HG03575 (cell line): ENCODE measurements around the gene ABCD1.

Source experiments
- ATAC-seq: cut with Tn5 transposase; IDR thresholded peaks from one replicate; pipeline ENCODE4 v1.9.1; 2021; ENCODE audit not compliant: unreplicated experiment, insufficient number of reproducible peaks, low FRiP score; ENCODE audit errors: extremely low read depth

The ABCD1 gene

DNA sequence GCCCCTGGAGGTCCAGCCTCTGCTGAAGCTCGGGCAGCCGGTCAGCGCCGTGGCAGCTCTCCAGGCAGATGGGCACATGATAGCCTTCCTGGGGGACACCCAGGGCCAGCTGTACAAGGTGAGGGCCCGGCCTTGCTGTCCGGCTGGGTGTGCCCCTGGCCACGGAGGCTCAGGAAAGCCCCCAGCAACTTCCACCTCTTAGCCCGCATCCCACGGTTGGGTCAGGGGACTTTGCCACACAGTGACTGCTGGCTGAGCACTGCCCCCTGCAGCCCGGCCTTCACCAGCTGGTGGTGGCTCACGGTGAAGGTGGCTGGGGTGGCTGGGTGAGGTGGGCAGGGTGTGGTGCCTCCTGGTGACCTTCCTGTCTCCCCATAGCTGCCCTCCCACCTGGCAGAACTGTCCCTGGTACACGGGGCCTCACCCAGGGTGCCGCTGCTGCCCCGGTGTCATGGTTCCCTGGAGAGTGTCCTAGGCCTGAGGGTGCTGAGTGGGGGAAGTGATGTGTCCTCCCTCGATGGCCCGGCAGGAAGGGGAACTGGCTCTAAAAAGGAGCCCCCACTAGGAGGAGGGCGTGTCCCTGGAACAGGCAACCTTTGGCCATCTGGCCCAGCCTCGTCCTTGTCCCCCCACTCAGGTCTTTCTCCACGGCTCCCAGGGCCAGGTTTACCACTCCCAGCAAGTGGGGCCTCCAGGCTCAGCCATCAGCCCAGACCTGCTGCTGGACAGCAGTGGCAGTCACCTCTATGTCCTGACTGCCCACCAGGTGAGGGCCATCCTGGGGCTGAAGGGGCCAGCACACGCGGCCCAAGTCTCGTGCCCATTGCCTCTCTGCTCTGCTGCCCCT lies 43.9 kb downstream of the ABCD1 start:
- no peak for ATAC-seq

- no peak for ATAC-seq
These were observed 44.7 kb downstream of the ABCD1 start for GRCh38 chrX:153769158-153769864.

DNA sequence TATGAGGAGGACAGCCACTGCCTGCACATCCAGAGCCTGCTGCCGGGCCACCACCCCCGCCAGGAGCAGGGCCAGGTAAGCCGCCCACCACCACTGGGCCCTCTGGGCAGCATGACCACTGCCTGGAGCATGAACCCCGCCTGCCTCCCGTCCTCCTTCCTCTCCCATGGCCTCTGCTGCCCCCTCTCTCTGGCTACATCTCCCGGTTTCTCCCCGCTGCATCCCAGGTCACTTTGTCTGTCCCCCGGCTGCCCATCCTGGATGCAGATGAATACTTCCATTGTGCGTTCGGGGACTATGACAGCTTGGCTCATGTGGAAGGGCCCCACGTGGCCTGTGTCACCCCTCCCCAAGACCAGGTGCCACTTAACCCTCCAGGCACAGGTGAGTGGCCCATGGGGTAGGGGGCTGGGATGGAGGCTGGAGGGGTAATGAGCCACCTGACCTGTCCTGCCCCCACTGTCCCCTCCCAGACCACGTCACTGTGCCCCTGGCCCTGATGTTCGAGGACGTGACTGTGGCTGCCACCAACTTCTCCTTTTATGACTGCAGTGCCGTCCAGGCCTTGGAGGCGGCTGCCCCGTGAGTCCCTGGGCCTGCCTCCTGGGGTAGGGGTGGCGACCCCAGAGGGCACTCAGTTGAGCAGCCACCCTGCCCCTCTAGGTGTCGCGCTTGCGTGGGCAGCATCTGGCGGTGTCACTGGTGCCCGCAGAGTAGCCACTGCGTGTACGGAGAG lies 45.4 kb downstream of the ABCD1 start:
- ATAC-seq, result no peak

- ATAC-seq, result no peak
These were observed 46.2 kb downstream of the ABCD1 start for GRCh38 chrX:153770601-153771414.

- no peak for ATAC-seq
These were observed 47.0 kb downstream of the ABCD1 start for GRCh38 chrX:153771415-153772315.

DNA sequence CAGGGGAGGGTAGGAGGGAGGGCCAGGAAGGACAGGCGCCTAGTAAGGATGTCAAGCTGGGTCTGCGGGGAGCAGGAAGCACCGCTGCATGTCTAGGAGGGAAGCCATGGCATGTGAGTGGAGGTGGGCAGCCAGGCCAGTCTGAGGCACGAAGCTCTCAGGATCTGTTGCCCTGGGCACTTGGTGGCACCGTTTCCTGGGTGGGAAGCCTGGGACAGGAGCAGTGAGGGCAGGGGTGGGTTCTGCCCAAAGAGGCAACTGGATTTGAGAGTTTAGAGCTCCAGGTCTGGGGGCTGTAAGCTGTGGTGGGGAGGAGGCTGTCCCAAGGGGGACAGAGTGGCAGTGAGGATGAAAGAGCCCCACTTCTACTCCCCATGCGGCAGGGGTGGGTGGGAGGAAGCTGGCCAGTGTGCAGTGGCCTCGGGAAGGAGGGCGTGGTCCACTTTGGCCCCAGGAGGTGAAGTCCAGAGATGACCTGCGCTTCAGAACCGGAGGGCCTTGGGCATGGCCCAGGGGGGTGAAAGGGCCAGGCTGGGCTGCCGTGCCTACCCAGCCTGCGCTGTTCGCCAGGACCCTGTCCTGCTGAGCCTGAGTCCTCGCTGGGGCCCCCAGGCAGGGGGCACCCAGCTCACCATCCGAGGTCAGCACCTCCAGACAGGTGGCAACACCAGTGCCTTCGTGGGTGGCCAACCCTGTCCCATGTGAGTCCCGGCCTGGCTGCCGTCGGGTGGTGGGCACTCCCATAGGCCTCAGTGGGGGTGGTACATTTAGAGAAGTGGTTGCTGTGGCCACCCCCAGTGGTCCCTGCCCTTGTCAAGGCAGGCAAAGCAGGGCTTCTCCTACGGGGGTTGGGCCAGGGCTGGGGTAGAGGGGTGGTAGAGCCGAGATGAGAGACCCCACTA lies 47.9 kb downstream of the ABCD1 start:
- no peak for ATAC-seq

DNA sequence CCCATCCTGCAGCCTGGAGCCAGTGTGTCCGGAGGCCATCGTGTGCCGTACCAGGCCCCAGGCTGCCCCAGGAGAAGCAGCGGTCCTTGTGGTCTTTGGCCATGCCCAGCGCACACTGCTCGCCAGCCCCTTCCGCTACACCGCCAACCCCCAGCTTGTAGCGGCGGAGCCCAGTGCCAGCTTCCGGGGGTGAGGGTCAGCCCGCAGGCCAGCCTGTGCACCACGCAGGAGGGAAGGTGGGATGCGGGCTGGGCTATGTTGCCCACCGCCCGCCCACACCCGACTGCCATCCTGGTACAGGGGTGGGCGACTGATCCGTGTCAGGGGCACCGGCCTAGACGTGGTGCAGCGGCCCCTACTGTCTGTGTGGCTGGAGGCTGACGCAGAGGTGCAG lies 48.6 kb downstream of the ABCD1 start:
- no peak for ATAC-seq

DNA sequence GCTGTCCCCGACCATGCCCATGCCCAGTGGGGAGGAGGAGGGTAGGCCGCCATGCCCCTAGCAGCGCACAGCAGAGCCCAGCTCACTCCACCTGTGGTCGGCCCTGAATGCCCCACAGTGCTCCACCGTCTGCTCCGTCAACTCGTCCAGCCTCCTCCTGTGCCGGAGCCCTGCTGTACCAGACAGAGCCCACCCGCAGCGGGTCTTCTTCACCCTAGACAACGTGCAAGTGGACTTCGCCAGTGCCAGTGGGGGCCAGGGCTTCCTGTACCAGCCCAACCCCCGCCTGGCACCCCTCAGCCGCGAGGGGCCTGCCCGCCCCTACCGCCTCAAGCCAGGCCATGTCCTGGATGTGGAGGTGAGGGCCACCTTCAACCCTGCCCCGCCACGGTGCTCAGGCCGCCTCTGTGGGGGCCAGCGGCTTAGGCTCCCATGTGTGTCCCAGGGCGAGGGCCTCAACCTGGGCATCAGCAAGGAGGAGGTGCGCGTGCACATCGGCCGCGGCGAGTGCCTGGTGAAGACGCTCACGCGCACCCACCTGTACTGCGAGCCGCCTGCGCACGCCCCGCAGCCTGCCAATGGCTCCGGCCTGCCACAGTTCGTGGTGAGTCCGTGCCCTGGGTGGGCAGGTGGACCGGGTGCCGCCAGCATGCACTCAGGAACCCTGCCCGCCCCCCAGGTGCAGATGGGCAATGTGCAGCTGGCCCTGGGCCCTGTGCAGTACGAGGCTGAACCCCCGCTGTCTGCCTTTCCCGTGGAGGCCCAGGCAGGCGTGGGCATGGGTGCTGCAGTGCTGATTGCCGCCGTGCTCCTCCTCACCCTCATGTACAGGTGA lies 49.3 kb downstream of the ABCD1 start:
- no peak for ATAC-seq

DNA sequence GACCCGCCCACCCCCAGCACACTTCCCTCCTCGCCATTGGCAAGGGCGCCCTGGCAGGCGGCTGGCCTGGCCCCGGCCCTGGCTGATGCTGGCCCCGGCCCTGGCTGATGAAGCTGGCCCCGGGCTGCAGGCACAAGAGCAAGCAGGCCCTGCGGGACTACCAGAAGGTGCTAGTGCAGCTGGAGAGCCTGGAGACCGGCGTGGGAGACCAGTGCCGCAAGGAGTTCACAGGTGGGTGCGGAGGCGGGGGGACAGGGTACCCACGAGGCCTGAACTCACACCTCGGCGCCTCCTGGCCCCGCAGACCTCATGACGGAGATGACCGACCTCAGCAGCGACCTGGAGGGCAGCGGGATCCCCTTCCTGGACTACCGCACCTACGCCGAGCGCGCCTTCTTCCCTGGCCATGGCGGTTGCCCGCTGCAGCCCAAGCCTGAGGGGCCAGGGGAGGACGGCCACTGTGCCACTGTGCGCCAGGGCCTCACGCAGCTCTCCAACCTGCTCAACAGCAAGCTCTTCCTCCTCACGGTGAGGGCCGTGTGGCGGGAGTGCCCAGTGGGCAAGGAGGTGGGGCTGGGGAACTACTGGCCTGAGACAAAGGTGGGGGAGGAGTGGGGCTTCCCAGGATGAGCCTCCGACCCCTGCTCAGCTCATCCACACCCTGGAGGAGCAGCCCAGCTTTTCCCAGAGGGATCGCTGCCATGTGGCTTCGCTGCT lies 50.1 kb downstream of the ABCD1 start:
- no peak for ATAC-seq

GRCh38 chrX:153775293-153776119 lies 50.9 kb downstream of the ABCD1 start:
- no peak for ATAC-seq

DNA sequence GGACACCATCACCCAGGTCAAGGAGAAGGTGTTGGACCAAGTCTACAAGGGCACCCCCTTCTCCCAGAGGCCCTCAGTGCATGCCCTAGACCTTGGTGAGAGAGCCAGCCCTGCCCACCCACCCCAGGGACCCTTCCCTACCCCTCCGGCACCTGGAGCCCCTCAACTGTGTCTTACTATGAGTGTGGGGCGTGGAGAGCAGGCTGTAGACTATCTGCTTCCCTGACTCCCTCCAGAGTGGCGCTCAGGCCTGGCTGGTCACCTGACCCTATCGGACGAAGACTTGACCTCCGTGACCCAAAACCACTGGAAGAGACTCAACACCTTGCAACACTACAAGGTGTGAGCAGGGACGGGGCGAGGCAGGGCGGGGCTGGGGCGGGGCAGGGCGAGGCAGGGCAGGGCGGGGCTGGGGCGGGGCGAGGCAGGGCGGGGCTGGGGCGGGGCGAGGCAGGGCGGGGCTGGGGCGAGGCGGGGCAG lies 51.5 kb downstream of the ABCD1 start:
- no peak for ATAC-seq

DNA sequence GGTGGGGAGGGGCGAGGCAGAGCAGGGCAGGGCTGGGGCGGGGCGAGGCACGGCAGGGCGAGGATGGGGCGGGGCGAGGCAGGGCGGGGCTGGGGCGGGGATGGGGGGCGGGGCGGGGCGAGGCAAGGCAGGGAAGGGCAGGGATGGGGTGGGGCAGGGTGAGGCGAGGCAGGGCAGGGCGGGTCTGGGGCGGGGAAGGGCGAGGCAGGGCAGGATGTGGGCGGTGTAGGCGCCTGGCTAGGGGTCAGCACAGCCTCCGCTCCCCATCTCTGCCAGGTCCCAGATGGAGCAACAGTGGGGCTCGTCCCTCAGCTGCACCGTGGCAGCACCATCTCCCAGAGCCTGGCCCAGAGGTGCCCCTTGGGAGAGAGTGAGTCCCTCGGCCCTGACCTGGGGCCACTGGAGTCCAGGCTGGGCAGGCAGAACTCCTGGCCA lies 52.0 kb downstream of the ABCD1 start:
- no peak for ATAC-seq

DNA sequence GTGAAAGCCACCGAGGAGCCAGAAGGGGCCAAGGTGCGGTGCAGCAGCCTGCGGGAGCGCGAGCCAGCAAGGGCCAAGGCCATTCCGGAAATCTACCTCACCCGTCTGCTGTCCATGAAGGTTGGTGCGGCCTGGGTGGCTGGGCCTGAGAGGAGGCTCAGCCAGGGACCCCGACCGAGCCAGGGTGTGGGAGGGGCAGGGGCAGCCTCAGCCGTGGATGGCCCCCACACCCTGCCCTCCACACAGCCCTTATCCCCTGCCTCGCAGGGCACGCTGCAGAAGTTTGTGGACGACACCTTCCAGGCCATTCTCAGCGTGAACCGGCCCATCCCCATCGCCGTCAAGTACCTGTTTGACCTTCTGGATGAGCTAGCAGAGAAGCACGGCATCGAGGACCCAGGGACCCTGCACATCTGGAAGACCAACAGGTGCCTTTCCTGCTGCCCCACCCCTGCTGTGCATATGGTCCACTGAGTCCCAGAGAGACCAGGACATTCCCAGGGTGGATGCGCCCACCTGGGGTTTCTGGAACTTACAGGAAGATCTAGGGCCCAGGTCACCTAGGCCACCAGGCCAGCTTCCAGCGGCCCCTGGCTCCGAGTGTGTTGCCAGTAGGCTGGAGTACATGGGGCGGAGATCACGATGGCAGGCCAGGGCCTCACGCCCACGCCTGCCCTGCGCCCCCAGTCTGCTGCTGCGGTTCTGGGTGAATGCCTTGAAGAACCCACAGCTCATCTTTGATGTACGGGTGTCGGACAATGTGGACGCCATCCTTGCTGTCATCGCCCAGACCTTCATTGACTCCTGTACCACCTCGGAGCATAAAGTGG lies 52.8 kb downstream of the ABCD1 start:
- ATAC-seq, result no peak

DNA sequence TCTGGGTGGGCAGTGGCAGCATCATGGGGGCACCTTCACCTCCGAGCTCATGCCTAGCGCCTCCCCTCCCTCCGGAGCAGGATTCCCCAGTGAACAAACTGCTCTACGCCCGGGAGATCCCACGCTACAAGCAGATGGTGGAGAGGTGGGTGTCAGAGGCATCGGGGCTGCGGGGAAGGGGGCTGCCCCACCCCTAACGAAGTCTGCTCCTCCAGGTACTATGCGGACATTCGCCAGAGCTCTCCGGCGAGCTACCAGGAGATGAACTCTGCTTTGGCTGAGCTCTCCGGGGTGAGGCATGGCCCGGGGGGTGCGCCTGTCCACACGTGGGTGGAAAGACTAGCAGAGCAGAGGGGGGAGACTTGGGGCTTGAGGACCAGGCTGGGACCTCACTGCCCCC lies 53.5 kb downstream of the ABCD1 start:
- ATAC-seq, result no peak
